ENCODE measurements around the gene DAO.
"Not testable (repeated sequence)": the region's sequence is repeated elsewhere in the genome, so short reads cannot be mapped to it uniquely, and the experiment has no call there.

Gene DAO

GRCh38 chr12:108879615-108880254 is at the start of gene DAO:
Gene DAO, plus strand, starts transcription at chr12:108880092. Its CDS starts 4,915 bp downstream, at chr12:108885007.
- DNase-seq = no peak

- no peak for DNase-seq
Measured at GRCh38 chr12:108831309-108831991, 48.4 kb upstream of the DAO start.

- no peak for DNase-seq
Measured at GRCh38 chr12:108832208-108832607, 47.7 kb upstream of the DAO start.

- DNase-seq = no peak
Measured at GRCh38 chr12:108832730-108833354, 47.0 kb upstream of the DAO start.

GRCh38 chr12:108833355-108833733 is 46.5 kb upstream of the DAO start:
- DNase-seq = no peak

GRCh38 chr12:108833757-108834472 is 46.0 kb upstream of the DAO start:
- no peak for DNase-seq

GRCh38 chr12:108835860-108836634 is 43.8 kb upstream of the DAO start:
- no peak for DNase-seq

GRCh38 chr12:108837239-108837638 is 42.7 kb upstream of the DAO start:
- no peak for DNase-seq

- DNase-seq = no peak
Measured at GRCh38 chr12:108837680-108838079, 42.2 kb upstream of the DAO start.

- DNase-seq = no peak
Measured at GRCh38 chr12:108838194-108839017, 41.5 kb upstream of the DAO start.

GRCh38 chr12:108839018-108839889 is 40.6 kb upstream of the DAO start:
- DNase-seq = no peak

- no peak for DNase-seq
Measured at GRCh38 chr12:108839890-108840230, 40.0 kb upstream of the DAO start.

GRCh38 chr12:108840605-108841332 is 39.1 kb upstream of the DAO start:
- no peak for DNase-seq

- DNase-seq = not testable (repeated sequence)
Measured at GRCh38 chr12:108841825-108842224, 38.1 kb upstream of the DAO start.

GRCh38 chr12:108842361-108842760 is 37.5 kb upstream of the DAO start:
- no peak for DNase-seq

- DNase-seq = no peak
Measured at GRCh38 chr12:108843187-108843586, 36.7 kb upstream of the DAO start.

- DNase-seq = no peak
Measured at GRCh38 chr12:108845696-108846095, 34.2 kb upstream of the DAO start.

GRCh38 chr12:108846290-108846701 is 33.6 kb upstream of the DAO start:
- DNase-seq = no peak

- no peak for DNase-seq
Measured at GRCh38 chr12:108847705-108848104, 32.2 kb upstream of the DAO start.

- DNase-seq = no peak
Measured at GRCh38 chr12:108849660-108850059, 30.2 kb upstream of the DAO start.
